ENCODE results near the gene TSEN15.

The TSEN15 gene

DNA sequence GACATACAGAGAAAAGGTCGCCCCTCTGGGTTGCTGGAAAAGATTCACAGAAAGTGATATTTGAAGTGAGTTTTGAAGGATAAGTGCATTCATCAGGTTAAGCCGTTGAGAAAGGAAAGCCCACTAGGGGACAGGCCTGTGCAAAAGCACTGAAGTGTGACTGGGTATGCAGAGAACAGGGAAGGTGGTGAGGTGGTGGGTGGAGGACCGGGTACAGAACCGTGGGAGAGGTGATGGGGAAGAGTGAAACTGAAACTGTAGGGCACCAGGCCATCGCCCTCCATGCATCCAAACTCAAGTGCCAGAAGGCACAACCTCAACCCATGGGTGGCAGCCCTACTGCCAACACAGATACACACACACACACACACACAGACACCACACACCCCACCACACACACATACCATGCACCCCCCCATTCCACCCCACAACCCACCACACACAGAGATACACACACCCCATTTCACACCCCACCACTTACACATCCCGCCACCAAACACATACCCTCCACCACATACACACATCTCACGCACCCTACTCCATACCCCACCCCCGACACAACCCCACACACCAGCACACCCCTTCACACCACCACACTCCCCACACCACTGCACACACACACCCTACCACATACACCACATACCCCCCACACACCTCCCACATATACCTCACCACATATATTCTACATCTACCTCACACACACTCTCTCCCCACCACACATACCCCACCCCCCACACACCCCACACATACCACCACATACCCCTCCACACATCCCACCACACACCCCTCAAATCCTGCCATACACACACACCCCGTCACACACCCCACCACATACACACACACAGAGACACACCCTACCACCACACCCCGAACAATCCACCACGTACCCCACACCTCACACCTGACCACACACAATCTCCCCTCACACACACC is 59.0 kb downstream of the TSEN15 start:
- no peak for DNase-seq

DNA sequence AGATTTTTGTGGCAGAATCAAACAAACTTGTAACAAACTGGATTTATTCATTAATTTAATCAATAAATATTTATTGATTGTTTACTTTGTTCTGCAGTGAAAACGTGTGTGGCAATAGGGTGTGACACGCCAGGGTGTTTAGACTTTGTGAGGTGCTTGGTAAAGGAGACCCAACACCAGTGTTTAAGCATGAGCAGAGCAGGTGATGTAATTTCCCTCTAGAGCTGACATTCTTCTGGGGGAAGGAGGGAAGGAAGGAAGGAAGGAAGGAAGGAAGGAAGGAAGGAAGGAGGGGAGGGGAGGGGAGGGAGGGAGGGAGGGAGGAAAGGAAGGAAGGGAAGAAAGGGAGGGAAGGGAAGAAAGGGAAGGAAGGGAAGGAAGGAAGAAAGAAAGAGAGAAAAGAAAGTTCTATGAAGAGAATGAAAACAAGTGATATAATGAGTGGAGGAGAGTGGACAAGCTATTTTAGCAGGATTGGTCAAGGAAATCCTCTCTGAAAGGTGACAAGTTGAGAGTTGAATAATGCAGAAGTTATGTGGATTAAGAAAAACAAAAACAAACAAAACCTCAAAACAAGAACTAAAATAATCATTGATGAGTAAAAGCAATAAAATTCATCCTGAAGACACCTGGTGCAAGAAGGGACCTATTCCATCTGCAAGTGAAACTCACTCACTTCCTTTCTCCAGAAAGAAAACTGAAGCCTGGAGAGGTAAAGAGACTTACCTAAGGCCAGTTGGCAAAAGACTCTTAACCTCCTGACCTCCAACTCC is 60.8 kb downstream of the TSEN15 start:
- DNase-seq, result no peak

GRCh38 chr1:184113251-184113650 is 61.7 kb downstream of the TSEN15 start:
- DNase-seq, result peak; percentile 81

DNA sequence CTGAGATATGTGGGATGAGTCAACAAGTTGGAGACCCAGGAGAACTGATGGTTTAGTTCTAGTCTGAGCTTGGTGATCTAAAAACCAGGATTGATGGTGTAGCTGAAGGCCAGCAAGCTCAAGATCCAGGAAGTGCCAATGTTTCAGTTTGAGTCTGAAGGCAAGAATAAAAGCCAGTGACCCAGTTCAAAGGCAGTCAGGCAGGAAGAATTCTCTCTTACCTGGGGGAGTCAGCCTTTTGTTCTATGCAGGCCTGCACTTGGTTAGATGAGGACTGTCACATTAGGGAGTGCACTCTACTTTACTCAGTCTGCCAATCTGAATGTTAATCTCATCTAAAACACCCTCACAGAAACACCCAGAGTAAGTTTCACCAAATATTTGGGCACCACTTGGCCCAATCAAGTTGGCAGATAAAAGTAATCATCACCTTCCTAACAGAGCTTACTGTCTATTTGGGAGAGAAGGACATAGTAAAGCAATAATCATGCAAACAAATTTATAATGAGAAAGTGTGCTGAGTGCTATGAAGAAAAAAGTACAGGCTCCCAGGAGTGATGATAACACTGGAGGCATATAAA is 63.4 kb downstream of the TSEN15 start:
- DNase-seq, result no peak

DNA sequence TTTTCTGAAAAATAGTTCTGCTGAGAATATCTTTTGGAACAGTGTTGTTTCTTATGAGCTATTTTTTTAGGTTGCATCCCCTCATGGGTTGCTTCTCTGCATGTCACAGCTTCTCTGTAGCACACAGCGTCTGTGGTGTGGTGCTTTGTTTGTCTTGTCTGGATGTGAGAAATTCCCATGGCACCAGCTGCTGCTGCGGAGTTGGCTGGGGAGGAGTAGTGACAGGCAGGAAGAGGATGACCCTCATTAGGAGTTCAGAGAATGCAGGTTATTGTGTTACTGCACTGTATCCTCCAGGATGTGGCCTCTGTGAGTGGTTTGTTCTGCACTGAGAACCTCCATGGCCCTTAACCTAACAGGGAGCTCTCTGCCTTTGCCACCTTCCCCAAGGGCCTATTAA is 64.8 kb downstream of the TSEN15 start:
- DNase-seq, result no peak

DNA sequence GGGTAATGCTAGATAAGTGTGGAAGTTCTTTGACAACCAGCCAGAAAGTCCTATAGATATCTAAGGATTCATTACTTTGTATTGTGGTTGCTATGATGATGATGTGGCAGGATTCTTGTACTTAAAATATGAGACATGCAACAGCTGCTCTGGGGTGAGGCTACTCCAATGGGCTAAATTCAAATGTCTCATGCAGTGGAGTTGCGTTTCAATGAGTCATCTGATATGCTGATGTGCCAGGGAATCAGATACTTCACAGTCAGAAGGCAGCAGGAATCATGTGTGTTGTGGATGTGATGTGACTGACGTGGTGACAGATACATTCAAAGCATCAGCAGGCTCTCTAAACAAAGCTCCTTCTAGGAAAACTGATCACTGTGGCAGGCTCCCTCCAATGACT is 66.5 kb downstream of the TSEN15 start:
- DNase-seq, result peak; percentile 99

Measured in fibroblast of skin of abdomen (primary cell).